Activated naive CD8-positive, alpha-beta T cell (primary cell): ENCODE results near the gene CADM1.

Source experiments
- H3K27ac Mint-ChIP-seq: one replicate; pipeline ENCODE4 v1.8.0; 2021; ENCODE audit warnings: mixed read lengths
- H3K27me3 Mint-ChIP-seq: one replicate; pipeline ENCODE4 v1.8.0; 2021; ENCODE audit warnings: mixed read lengths
- H3K36me3 Mint-ChIP-seq: one replicate; pipeline ENCODE4 v1.8.0; 2021; ENCODE audit warnings: mixed read lengths
- H3K4me1 Mint-ChIP-seq: one replicate; pipeline ENCODE4 v1.8.0; 2021; ENCODE audit warnings: low read depth, mixed read lengths
- H3K4me3 Mint-ChIP-seq: one replicate; pipeline ENCODE4 v1.8.0; 2021; ENCODE audit warnings: mild to moderate bottlenecking, mixed read lengths
- H3K9me3 Mint-ChIP-seq: one replicate; pipeline ENCODE4 v1.8.0; 2021; ENCODE audit warnings: low read depth, mixed read lengths

CADM1 gene

DNA sequence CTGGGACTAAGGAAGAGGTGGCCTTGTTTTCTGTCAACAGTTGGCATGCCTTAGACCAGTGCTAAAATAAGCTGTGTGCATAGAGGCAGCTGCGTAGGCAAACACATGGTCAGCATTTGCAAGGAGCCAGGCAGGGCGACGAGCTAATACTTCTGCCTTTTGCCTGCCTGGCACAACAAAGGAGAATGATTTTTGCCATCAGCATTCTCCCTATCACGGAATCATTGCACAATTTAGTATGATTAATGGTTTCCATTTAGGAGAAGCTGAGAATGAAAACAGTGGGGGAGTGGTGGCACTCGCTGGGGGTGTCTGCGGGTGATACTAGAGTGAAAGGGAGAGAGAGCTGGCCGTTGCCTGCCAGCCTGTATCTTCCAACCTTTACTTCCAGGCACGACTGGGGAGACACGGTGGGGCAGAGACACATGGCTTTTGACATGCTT lies 336.0 kb downstream of the CADM1 start:
- H3K4me1 Mint-ChIP-seq, result no peaks in the 10 kb centered on the region
- H3K9me3 Mint-ChIP-seq, result no peaks in the 10 kb centered on the region
- H3K36me3 Mint-ChIP-seq, result no peaks in the 10 kb centered on the region
- no peak overlapping the region for H3K27ac Mint-ChIP-seq
- peaks cover 2% of the 10 kb centered on the region for H3K27me3 Mint-ChIP-seq
- no peak overlapping the region for H3K4me3 Mint-ChIP-seq

DNA sequence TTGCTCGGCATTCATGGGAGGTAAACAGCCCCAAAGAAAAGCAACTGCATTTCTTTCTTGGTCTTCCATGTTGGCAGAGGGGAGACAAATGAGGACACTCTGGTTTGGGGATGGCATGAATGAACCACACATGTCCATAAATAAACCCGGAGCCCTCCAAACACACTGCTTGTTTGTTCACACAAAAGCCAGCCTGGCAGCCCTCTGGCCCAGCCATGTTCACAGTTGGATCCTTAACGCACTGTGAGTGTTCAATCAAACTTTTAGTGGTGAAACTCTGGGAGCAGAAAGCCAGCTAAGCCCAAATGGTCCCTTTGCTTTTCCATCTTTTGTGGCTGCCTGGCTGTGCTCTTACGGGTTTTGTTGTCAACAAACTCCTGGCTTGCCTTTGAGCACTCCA lies 336.8 kb downstream of the CADM1 start:
- Mint-ChIP-seq H3K36me3 (no peaks in the 10 kb centered on the region), H3K27me3 (peaks cover 7% of the 10 kb centered on the region), H3K9me3 (no peaks in the 10 kb centered on the region), H3K4me3 (no peak overlapping the region), H3K27ac (no peak overlapping the region), H3K4me1 (no peaks in the 10 kb centered on the region)

DNA sequence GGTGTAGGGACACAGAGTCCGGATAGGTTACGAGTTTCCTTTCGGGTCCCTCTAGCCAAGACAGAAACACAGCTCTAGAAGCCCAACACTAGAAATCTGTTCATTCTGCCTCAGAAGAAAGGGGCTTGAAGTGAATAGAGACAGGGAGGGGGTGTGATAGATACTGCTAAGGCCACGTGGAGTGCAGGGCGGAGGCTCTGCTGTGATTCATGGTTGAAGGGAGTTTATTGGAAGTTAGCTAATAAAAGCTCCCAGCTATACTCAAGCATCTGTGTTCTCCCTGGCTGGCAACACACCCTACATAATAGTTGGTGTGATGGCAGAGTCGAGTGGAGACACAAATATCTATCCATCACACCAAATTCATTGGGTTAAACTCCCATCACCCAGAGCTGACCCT lies 337.4 kb downstream of the CADM1 start:
- H3K27ac Mint-ChIP-seq, result no peak overlapping the region
- no peaks in the 10 kb centered on the region for H3K4me1 Mint-ChIP-seq
- H3K9me3 Mint-ChIP-seq, result no peaks in the 10 kb centered on the region
- H3K36me3 Mint-ChIP-seq, result no peaks in the 10 kb centered on the region
- H3K4me3 Mint-ChIP-seq, result no peak overlapping the region
- H3K27me3 Mint-ChIP-seq, result peaks cover 7% of the 10 kb centered on the region

DNA sequence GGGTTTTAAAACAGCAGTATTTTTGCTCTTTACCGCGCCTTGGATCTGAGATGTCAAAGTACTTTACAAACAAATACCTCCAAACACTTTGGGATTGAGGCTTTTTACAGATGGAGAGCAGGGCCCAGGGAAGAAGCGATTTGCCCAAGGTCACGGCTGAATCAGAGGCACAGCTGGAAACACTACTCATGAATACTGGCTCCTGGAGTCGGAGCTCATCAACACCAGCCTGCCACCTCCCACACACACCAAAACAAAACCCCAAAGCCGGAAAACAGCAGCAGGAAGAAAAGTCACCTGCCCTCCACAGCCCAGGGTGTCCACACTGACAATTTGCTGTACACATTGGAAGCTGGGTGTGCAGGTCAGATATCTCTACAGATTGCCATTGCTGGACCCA lies 339.4 kb downstream of the CADM1 start:
- Mint-ChIP-seq H3K4me3 (no peak overlapping the region), H3K27me3 (peaks cover 7% of the 10 kb centered on the region), H3K36me3 (no peaks in the 10 kb centered on the region), H3K9me3 (no peaks in the 10 kb centered on the region), H3K27ac (no peak overlapping the region), H3K4me1 (no peaks in the 10 kb centered on the region)

DNA sequence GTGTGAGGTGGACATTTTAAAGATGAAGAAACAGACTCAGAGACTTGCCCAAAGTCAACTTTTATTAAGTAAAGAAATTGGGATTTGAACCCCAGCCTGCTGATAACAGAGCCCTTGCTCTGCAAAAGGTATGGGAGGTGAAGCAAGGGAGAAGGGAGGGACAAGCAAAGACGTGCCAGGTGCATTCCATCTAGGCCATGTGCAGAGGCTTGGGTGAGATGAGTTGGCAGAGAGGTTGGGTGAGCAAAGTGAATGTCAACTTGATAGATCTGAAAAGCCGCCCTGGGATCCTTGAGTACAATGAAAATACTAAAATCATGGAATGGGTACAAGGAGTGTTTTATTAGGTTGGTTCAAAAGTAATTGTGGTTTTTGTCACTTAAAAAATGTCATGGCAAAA lies 341.3 kb downstream of the CADM1 start:
- no peaks in the 10 kb centered on the region for H3K9me3 Mint-ChIP-seq
- no peak overlapping the region for H3K27ac Mint-ChIP-seq
- H3K36me3 Mint-ChIP-seq, result no peaks in the 10 kb centered on the region
- peaks cover 7% of the 10 kb centered on the region for H3K27me3 Mint-ChIP-seq
- H3K4me1 Mint-ChIP-seq, result no peaks in the 10 kb centered on the region
- no peak overlapping the region for H3K4me3 Mint-ChIP-seq

DNA sequence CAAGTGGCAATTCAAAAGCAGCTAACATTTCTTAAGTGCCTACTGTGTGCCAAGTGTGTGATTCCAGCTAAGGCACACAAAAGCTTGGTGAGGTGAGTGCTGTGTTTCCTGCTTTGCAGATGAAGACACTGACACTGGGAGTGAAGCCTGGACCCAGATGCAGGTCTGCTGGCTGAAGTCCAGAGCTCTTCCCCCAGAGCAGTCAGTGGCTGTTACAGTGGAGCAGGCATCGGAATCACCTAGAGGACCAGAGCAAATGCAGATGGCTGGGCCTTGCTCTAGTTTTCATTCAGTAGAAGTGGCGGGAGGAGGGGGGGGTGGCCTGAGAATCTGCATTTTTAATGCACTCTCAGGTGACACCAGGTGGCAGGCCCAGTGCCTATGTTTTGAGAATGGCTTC lies 342.3 kb downstream of the CADM1 start:
- no peak overlapping the region for H3K27ac Mint-ChIP-seq
- no peaks in the 10 kb centered on the region for H3K9me3 Mint-ChIP-seq
- no peaks in the 10 kb centered on the region for H3K36me3 Mint-ChIP-seq
- no peak overlapping the region for H3K4me3 Mint-ChIP-seq
- no peaks in the 10 kb centered on the region for H3K4me1 Mint-ChIP-seq
- H3K27me3 Mint-ChIP-seq, result peaks cover 7% of the 10 kb centered on the region

DNA sequence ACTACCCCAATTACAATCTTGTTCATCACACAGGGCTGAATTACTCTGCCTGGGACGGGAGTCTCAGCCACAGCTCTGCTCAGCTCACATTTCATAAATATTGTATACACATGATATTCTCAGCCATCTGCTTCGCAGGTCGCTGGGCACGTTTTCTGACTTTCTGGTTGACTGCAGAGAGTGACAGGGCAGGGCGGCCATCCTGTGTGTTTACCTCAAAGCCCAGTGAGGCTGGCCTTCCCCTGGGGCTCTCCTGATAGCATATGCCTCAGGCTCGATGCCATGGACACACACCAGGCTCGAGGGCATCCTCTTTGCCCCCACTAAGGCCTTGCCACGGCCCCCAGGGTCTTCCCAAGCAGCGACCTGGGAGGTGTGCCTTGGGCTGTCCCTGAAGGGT lies 345.0 kb downstream of the CADM1 start:
- H3K36me3 Mint-ChIP-seq, result no peaks in the 10 kb centered on the region
- H3K4me1 Mint-ChIP-seq, result no peaks in the 10 kb centered on the region
- H3K27ac Mint-ChIP-seq, result no peak overlapping the region
- no peak overlapping the region for H3K4me3 Mint-ChIP-seq
- peaks cover 5% of the 10 kb centered on the region for H3K27me3 Mint-ChIP-seq
- H3K9me3 Mint-ChIP-seq, result no peaks in the 10 kb centered on the region

DNA sequence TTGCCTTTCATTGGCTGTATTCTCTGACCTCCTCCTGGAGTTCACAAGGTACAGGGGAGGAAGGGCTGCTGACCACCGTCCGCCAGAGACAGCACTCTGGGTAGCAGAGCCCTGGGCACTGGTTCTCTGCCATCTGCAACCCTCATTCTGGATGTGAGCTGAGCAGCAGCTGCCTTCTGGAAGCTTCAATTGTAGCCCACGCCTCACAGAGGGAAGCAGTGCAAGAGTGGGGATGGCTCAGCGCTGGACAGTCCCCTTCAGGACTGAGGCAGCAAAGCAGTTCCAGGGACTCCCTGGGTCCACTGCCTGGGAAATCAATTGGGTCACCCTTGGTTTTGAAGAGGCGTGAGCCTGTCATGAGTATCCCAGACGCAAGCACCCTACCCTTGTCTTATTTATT lies 346.2 kb downstream of the CADM1 start:
- Mint-ChIP-seq H3K36me3 (no peaks in the 10 kb centered on the region), H3K9me3 (no peaks in the 10 kb centered on the region), H3K4me1 (no peaks in the 10 kb centered on the region), H3K27ac (no peak overlapping the region), H3K4me3 (no peak overlapping the region), H3K27me3 (peaks cover 4% of the 10 kb centered on the region)

DNA sequence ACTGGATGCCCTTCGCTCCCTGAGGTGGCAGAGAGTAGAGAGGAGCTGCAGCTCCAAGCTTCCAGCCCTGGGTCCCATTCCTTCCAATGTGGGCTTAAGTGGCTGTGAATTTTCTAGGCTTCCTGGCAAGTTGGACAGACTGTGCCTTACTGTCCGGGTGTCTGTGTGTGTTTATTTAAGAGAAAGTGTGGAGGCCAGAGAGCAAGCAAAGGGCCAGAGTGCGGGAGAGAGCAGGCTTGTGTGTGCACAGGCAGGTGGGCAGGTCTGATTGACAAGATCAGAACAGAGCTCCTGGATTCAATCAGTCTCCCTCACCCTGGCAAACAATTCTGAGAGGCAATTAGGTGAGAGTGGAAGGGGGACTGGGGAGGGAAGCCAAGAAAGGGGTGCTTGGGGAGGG lies 347.0 kb downstream of the CADM1 start:
- H3K4me3 Mint-ChIP-seq, result no peak overlapping the region

DNA sequence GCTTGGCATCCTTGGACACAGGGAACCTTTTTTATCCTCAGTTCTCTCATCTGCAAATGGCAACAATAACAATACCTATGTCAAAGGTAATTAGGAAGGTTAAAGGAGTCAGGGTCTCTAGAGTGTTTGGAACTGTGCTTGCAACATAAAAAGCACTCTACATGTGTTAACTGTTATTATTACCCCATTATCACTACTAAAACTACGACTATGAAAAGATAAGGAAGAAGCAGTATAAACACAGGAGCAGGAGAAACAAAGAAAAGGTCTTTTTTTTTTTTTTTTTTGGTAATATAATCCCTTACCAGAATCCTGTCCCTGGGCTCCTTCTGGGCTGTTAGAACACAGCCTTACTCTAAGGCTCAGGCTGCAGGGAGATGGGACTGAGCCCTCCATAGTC lies 348.2 kb downstream of the CADM1 start:
- Mint-ChIP-seq H3K9me3 (no peaks in the 10 kb centered on the region), H3K4me3 (no peak overlapping the region), H3K4me1 (no peaks in the 10 kb centered on the region), H3K27ac (no peak overlapping the region), H3K27me3 (no peaks in the 10 kb centered on the region), H3K36me3 (no peaks in the 10 kb centered on the region)

More for the DNA sequence above, 347.0 kb downstream of the CADM1 start:
- Mint-ChIP-seq H3K4me1 (no peaks in the 10 kb centered on the region), H3K27ac (no peak overlapping the region), H3K9me3 (no peaks in the 10 kb centered on the region), H3K27me3 (no peaks in the 10 kb centered on the region), H3K36me3 (no peaks in the 10 kb centered on the region)

DNA sequence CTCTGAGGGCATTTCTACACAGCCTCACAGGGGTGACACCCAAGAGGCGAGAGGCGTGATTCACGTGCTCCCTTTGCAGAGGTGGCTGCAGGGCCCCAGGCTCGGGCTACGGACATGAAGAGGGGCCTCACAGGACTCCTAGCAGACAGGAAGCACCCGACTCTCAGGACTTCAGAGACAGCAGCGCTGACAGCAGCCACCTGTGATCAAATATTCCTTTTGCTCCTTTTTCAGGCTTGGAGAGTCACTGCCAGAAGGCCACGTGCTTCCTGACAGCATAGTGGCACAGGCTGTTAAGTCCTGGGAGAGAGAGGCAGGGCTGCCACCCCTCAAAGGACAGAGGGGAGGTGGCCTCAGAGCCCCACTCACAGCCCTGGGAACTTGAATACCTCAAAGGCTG lies 348.9 kb downstream of the CADM1 start:
- H3K4me3 Mint-ChIP-seq, result no peak overlapping the region
- no peaks in the 10 kb centered on the region for H3K4me1 Mint-ChIP-seq
- H3K9me3 Mint-ChIP-seq, result no peaks in the 10 kb centered on the region
- H3K27ac Mint-ChIP-seq, result no peak overlapping the region
- H3K36me3 Mint-ChIP-seq, result no peaks in the 10 kb centered on the region
- H3K27me3 Mint-ChIP-seq, result no peaks in the 10 kb centered on the region

DNA sequence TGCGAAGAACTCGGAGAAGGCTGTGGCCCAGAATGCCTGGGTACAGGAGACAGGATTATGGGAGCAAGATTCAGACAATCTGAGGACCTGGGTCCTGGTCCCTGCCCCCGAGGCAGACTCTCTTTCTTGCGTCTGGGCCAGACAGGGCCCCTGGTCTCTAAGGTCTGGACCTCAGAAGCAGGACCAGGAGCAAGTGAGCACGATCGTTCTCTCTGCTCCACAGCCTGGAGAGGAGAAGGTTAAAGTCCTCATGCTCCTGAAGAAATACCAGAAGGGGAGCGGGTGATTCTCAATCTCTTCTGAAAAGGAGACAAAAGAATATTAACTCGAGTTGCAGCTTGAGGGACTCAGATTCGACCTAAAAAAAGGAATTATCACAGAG lies 349.9 kb downstream of the CADM1 start:
- H3K27ac Mint-ChIP-seq, result no peak overlapping the region
- H3K4me1 Mint-ChIP-seq, result no peaks in the 10 kb centered on the region
- no peak overlapping the region for H3K4me3 Mint-ChIP-seq

DNA sequence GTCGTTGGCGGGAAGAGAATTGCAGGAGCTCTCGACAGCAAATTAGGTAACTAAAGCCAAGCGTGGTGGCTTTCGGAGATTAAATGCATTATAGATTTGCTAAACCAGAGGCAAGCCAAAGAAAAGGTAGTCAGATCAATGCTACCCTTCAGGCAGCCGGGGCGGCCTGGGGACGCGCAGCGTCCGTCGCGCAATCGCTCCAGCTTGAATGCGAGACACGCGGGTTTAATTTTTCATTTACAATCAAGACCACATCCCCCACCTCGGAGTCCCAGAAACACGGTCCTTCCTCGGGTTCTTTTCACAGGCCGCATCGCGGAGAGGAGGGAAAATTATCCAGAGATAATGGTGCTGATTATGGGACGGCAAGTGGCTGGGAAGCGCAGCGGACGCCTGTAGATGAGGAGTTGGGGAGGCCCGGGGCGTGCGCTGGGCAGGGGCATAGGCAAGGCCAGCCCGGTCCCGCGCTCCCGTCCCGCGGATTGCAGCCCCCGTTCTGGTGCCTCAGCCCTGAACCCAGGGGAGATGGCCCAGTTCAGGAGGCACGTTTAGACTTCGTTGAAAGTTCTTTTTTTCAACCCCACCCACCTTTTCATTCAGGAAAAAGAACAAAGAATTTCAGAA lies 350.4 kb downstream of the CADM1 start:
- H3K4me1 Mint-ChIP-seq, result no peaks in the 10 kb centered on the region

More for the DNA sequence above, 349.9 kb downstream of the CADM1 start:
- Mint-ChIP-seq H3K36me3 (no peaks in the 10 kb centered on the region), H3K9me3 (no peaks in the 10 kb centered on the region), H3K27me3 (no peaks in the 10 kb centered on the region)

DNA sequence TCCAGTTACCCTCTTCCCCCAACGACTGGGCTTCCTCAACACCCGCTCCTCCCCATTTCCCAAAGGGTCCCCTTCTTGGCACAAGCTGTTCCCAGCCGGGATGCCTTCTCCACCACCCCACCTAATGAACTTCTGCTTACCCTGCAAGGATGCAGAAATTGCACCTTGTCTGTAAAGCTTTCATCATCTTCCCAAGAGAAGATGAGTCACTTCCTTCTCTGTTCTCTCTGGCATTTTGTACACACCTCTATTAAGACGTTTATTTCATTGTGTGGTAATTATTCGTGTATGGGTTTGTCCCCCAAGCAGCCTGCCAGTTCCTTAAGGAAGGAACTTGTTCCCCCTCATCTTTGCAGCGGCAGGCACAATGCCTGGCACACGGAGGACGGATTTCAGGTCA lies 351.1 kb downstream of the CADM1 start:
- H3K4me3 Mint-ChIP-seq, result no peak overlapping the region
- no peaks in the 10 kb centered on the region for H3K27me3 Mint-ChIP-seq
- no peaks in the 10 kb centered on the region for H3K4me1 Mint-ChIP-seq
- no peaks in the 10 kb centered on the region for H3K9me3 Mint-ChIP-seq
- no peak overlapping the region for H3K27ac Mint-ChIP-seq
- no peaks in the 10 kb centered on the region for H3K36me3 Mint-ChIP-seq

More for the DNA sequence above, 350.4 kb downstream of the CADM1 start:
- Mint-ChIP-seq H3K9me3 (no peaks in the 10 kb centered on the region), H3K27me3 (no peaks in the 10 kb centered on the region), H3K4me3 (no peak overlapping the region), H3K36me3 (no peaks in the 10 kb centered on the region), H3K27ac (no peak overlapping the region)

DNA sequence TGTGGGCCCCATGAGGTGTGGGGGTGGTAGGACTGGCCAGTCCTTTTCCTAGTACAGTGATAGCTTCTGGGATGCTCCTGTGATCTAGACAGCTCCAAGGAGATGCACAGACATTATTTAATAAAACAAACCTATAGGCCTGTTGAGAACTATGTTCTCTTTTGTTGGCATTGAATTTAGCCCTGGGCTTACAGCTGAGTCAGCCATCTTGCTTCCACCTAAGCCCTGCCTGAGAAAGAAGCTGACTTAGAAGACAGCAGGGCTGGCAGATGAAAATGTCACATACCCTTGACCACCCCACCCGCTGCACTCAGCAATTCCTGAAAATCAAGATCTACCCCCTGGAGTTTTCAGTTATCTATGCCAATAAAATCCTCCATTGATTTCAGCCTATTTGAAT lies 353.2 kb downstream of the CADM1 start:
- no peak overlapping the region for H3K4me3 Mint-ChIP-seq
- no peaks in the 10 kb centered on the region for H3K36me3 Mint-ChIP-seq
- H3K27ac Mint-ChIP-seq, result no peak overlapping the region
- no peaks in the 10 kb centered on the region for H3K4me1 Mint-ChIP-seq
- no peaks in the 10 kb centered on the region for H3K9me3 Mint-ChIP-seq
- no peaks in the 10 kb centered on the region for H3K27me3 Mint-ChIP-seq

DNA sequence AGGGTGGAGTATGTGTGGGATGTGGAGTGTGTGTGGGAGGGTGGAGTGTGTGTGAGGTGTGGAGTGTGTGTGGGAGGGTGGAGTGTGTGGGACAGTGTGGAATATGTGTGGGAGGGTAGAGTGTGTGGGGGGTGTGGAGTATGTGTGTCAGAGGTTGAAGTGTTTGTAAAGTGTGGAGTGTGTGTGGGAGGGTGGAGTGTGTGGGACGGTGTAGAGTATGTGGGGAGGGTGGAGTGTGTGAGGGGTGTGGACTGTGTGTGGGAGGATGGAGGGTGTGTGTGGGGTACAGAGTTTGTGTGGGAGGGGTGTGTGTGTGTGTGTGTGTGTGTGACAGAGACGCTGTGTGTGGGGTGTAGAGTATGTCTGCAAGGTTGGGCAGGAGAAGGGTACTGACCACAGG lies 355.5 kb downstream of the CADM1 start:
- H3K9me3 Mint-ChIP-seq, result no peaks in the 10 kb centered on the region
- H3K36me3 Mint-ChIP-seq, result no peaks in the 10 kb centered on the region
- H3K4me1 Mint-ChIP-seq, result no peaks in the 10 kb centered on the region
- peaks cover 2% of the 10 kb centered on the region for H3K27me3 Mint-ChIP-seq
- no peak overlapping the region for H3K27ac Mint-ChIP-seq
- no peak overlapping the region for H3K4me3 Mint-ChIP-seq
